ENCODE results near the gene MYLIP. TPM values are rescaled to one million over a fixed set of nuclear protein-coding genes. Genes with fewer than 3 reads are reported as not detected.

Gene MYLIP
- total RNA-seq, 4 donors from 2014 or later, result 32.0 to 54.6 (median 41.9) TPM

DNA sequence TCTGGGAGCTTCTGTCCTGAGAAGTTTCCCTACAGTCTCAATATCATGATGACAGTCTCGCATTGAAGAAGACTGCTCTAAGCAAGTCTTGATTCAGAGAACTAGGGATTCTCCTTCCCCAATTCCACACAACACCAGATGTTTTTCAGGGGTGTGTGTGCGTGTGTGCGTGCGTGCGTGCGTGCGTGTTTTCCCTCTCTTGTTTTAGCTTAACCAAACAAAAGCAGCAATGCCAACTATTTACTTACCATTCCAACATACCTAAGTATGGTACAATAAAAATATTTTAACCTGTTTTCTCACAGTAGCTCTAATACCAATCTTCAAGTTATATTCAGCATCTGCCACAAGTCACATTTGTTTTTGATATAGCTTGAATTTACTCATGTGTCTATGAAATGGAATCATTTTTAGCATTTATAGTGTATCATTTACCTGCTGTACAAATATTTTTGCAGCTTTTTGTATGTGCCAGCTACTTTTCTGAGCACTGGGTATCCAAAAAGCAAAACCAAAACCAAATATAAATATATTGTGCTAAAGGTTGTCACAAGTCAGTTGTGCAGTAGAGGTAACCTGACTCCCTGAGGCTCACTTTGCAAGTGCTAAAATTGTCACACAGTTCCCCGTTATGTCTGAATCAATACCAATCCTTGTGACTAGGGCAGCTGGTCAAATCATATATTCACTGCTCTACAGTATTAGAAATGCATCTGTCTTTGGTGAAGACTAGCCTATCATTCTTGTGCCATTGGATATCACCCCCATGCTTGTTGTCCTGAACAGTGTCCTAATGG, 21.7 kb upstream of the MYLIP start:
- TF ChIP-seq CTCF (IDR thresholded peaks at IDR 0.05; ENCODE audit: low read depth), result no peak

DNA sequence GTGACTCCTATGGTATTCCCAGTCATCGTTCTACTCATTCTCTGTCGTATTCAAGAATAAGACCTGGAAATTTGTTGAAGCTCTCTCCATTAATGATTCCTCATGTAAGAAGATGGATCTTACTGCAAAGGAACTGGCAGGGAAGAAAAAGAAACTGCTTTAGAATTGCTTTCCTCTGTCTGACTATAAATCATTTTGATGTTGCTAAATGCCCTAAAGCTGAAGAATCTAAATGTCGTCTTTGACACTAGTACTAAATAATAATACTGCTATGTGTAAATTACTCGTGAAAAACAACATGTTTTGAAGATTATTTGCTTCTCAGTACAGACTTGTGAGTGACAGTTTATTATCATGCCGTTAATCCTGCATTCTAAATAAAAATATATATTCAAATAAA, 20.5 kb upstream of the MYLIP start:
- no peak for TF ChIP-seq CTCF (IDR thresholded peaks at IDR 0.05; ENCODE audit: low read depth)

DNA sequence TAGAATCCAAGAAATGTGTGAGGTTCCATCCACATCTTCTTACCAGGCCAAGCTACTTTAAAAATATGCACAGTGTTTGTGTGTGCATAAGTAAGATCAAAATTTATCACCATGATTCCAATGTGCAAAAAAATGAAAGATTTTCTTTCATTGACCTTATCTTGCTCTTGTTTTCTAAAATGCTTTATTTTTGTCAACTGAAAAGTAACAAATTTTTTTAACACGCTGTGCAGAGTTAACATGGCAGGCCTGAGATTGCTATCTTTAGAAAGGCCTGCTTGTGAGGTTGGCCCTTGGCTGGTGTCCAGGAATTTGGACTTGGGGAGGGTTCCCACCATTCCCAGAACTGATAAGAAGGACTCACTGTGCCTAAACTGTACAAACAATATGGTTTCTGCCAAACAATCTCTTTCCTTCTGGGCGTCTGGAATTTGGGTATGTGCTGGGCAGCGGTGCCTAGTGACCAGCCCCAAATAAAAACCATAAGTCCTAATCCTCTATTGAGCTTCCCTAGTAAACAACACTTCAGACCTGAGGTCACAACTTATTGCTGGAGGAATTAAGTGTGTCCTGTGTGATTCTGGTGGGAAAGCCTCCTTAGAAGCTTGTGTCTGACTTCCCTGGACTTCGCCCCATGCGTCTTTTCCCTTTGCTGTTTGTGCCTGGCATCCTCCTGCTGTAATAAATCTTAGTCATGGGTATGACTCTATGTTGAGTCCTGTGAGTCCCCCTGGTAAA, 19.8 kb upstream of the MYLIP start:
- no peak for TF ChIP-seq CTCF (IDR thresholded peaks at IDR 0.05; ENCODE audit: low read depth)

DNA sequence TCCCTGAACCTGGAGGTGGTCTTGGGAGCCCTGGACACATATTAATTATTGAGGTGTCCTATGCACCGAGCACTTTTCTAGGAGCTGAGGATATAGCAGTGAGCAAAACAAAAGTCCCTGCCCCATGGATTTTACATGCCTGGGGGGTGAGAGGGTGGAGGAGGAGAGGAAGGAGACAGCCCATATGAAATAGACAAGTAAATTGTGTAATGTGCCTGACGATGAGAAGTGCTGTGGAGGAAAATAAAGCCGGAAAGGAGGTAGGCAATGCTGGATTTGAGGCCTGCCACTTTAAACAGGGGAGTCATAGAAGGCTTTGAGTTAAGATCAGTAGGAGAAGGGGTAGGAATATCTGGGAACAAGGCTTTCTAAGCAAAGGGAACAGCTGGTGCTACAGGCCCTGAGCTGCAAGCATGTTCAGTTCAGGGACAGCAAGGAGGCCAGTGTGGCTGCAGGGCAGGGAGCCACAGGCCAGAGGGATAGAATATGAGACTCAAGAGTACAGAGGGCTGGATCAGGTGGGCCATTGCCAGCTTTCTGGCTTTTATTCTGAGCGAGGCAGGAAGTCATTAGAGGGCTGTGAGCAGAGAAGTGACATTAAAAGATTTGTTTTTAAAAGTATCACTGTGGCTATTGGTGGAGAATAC, 19.1 kb upstream of the MYLIP start:
- TF ChIP-seq CTCF (IDR thresholded peaks at IDR 0.05; ENCODE audit: low read depth), result no peak

DNA sequence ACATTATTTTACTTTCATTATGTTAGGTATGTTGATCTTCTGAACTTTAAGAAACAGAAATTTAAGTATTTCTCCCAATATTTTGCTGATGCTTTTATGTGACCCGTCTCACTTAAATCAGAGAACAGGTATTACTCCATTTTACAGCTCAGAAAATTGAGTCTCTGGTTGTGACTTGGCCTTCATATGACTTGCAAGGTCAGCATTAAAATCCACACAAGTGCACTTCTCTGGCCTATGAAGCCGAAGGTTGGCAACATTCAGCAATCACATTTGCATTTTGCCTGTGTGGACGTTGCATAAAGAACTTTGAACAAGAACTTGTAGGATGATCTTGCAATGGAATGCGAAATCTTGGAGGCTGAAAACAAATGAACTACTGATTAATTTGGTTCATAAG, 10.1 kb upstream of the MYLIP start:
- TF ChIP-seq CTCF (IDR thresholded peaks at IDR 0.05; ENCODE audit: low read depth), result no peak

GRCh38 chr6:16121339-16121738, 7.5 kb upstream of the MYLIP start:
- no peak for TF ChIP-seq CTCF (IDR thresholded peaks at IDR 0.05; ENCODE audit: low read depth)

- no peak for TF ChIP-seq CTCF (IDR thresholded peaks at IDR 0.05; ENCODE audit: low read depth)
Observed at GRCh38 chr6:16122197-16122596, 6.7 kb upstream of the MYLIP start.

All from subcutaneous adipose tissue (tissue), 4 donors.